WERI-Rb-1 (cell line): ENCODE data around the gene TOM1L1.

Experiments
- DNase-seq: peaks from one replicate; pipeline ENCODE4 v3.0.0-alpha.2; 2020
- H3K27ac ChIP-seq: fragments of 250-450 bp; sonication (Bioruptor Pico); 2 replicates; pipeline ENCODE4 v1.5.1; 2020; ENCODE audit warnings: mild to moderate bottlenecking, moderate library complexity
- H3K27me3 ChIP-seq: fragments of 250-450 bp; sonication (Bioruptor Pico); 2 replicates; pipeline ENCODE4 v1.5.1; 2021; ENCODE audit warnings: mild to moderate bottlenecking, low read depth, moderate library complexity; ENCODE audit not compliant: insufficient read depth, severe bottlenecking
- H3K36me3 ChIP-seq: fragments of 250-450 bp; sonication (Bioruptor Pico); 2 replicates; pipeline ENCODE4 v1.5.1; 2020; ENCODE audit warnings: mild to moderate bottlenecking, moderate library complexity
- H3K4me3 ChIP-seq: 2 replicates; pipeline ENCODE4 v1.5.1; 2011; ENCODE audit warnings: low read depth, mild to moderate bottlenecking, control low read depth, low read length
- H3K9me3 ChIP-seq: fragments of 250-450 bp; sonication (Bioruptor Pico); 2 replicates; pipeline ENCODE4 v1.5.1; 2021; ENCODE audit warnings: mild to moderate bottlenecking, moderate library complexity; ENCODE audit not compliant: severe bottlenecking
- TF ChIP-seq, protein P1 (sequence below): IDR thresholded peaks from 2 replicates; pipeline ENCODE4 v1.5.1; 2011; ENCODE audit warnings: low read depth, mild to moderate bottlenecking, control low read depth, inconsistent platforms, low read length

Gene TOM1L1

GRCh38 chr17:54983260-54983659 is 82.6 kb downstream of the TOM1L1 start:
- Histone ChIP-seq H3K4me3 (no peak overlapping the region), H3K36me3 (peaks cover 6% of the 10 kb centered on the region), H3K9me3 (no peaks in the 10 kb centered on the region), H3K27ac (no peak overlapping the region), H3K27me3 (no peaks in the 10 kb centered on the region)
- no peak for DNase-seq
- TF ChIP-seq, protein P1, sequence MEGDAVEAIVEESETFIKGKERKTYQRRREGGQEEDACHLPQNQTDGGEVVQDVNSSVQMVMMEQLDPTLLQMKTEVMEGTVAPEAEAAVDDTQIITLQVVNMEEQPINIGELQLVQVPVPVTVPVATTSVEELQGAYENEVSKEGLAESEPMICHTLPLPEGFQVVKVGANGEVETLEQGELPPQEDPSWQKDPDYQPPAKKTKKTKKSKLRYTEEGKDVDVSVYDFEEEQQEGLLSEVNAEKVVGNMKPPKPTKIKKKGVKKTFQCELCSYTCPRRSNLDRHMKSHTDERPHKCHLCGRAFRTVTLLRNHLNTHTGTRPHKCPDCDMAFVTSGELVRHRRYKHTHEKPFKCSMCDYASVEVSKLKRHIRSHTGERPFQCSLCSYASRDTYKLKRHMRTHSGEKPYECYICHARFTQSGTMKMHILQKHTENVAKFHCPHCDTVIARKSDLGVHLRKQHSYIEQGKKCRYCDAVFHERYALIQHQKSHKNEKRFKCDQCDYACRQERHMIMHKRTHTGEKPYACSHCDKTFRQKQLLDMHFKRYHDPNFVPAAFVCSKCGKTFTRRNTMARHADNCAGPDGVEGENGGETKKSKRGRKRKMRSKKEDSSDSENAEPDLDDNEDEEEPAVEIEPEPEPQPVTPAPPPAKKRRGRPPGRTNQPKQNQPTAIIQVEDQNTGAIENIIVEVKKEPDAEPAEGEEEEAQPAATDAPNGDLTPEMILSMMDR = no peak

DNA sequence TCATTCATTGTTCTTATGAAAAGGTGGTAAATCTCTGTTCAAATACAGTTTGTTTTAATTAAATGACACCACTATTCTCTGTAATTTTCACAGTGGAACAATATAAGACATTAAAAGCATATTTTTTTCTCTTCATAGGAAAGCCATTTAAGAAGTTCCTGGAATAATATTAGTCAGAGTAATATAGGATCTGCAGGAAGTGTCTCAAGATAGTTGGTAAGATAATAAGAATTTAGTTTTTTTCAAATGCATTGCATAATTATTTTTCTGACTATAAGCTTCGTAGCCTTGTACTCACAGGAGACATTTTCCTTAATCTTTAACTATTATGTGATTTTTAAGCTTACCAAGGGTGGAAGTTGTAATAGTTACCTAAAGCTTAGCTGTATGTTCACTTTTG is 84.8 kb downstream of the TOM1L1 start:
- no peaks in the 10 kb centered on the region for H3K9me3 ChIP-seq
- TF ChIP-seq, protein P1 = no peak
- no peaks in the 10 kb centered on the region for H3K27me3 ChIP-seq
- H3K4me3 ChIP-seq = no peak overlapping the region
- no peak overlapping the region for H3K27ac ChIP-seq
- peaks cover 6% of the 10 kb centered on the region for H3K36me3 ChIP-seq
- DNase-seq = no peak

DNA sequence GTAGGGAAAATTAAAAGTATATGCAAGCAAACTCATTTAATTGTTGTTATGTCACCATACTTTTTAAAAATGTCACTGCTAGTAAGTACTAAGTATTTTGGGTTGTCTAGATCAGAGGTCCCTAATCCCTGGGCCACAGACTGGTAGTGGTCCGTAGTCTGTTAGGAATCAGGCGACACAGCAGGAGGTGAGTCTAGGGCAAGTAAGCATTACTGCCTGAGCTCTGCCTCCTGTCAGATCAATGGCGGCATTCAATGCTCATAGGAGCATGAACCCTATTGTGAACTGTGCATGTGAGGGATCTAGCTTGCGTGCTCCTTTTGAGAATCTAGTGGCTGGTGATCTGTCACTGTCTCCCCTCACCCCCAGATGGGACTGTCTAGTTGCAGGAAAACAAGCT is 89.5 kb downstream of the TOM1L1 start:
- no peak overlapping the region for H3K4me3 ChIP-seq
- no peak overlapping the region for H3K27ac ChIP-seq
- DNase-seq = peak; percentile 25
- H3K9me3 ChIP-seq = no peaks in the 10 kb centered on the region
- TF ChIP-seq, protein P1 = no peak
- H3K27me3 ChIP-seq = no peaks in the 10 kb centered on the region
- H3K36me3 ChIP-seq = peaks cover 6% of the 10 kb centered on the region

- H3K27me3 ChIP-seq = no peaks in the 10 kb centered on the region
- H3K4me3 ChIP-seq = no peak overlapping the region
- DNase-seq = no peak
- no peaks in the 10 kb centered on the region for H3K9me3 ChIP-seq
- TF ChIP-seq, protein P1 = no peak
- peaks cover 6% of the 10 kb centered on the region for H3K36me3 ChIP-seq
- H3K27ac ChIP-seq = no peak overlapping the region
Measured at GRCh38 chr17:54991567-54991966, 90.9 kb downstream of the TOM1L1 start.

DNA sequence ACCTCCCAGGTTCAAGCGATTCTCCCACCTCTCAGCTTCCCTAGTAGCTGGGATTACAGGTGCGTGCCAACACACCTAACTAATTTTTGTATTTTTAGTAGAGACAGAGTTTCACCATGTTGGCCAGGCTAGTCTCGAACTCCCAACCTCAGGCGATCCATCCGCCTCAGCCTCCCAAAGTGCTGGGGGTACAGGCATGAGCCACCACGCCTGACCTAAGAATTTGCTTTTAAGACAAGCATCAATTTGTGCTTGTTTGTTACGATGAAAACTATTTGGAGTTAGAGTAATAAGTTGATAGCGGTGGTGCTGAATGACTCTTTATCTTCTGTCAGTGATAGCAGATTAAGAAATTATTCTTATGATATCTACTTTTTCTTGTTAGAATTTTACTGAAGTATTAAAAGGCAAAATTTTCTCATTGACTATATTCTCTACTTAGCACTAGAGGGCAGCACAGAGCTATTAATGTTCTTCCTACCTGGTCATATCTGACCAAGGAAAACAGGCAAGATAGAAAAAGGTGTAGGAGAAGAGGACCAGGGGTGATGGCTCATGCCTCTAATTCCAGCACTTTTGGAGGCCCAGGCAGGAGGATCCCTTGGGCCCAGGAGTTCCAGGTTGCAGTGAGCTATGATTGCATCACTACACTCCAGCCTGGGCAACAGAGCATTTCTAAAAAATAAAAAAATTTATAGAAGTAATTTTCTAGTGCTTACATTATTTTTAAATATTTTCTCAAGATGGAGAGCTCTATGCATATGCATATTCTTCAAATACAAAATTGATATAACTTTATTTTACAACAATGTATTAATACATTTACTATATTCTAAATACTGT is 92.4 kb downstream of the TOM1L1 start:
- Histone ChIP-seq H3K27me3 (no peaks in the 10 kb centered on the region), H3K9me3 (no peaks in the 10 kb centered on the region), H3K27ac (no peak overlapping the region), H3K36me3 (no peaks in the 10 kb centered on the region; the same call in 1 of the 2 replicates), H3K4me3 (no peak overlapping the region)
- TF ChIP-seq, protein P1 = peak; percentile 39; the same call in 1 of the 2 replicates
- DNase-seq = no peak

DNA sequence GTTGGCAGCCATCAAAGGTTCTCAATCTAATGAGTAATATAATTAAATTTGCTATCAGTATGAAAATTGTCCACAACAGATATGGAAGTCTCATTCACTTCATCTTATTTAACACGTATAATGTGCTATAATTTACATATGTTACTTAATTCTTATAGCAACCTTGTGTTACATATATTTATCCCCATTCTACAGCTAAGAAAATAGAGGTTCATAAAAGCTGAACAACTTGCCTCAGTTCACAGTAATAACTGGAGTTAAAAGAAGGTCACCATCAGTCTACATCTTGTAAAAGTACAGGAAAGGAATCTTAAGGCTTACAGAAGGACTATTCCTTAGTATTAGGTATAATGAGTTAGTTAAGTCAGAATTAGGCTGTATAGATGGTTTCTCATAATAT is 95.8 kb downstream of the TOM1L1 start:
- H3K9me3 ChIP-seq = no peaks in the 10 kb centered on the region
- H3K27me3 ChIP-seq = no peaks in the 10 kb centered on the region
- H3K36me3 ChIP-seq = peaks cover 4% of the 10 kb centered on the region; the same call in 1 of the 2 replicates
- TF ChIP-seq, protein P1 = no peak
- H3K4me3 ChIP-seq = no peak overlapping the region
- DNase-seq = no peak
- no peak overlapping the region for H3K27ac ChIP-seq
